ENCODE results near the gene FAM180B.
A peak's percentile ranks its signal among the peaks of the same experiment; 100 is the strongest.

The FAM180B gene

DNA sequence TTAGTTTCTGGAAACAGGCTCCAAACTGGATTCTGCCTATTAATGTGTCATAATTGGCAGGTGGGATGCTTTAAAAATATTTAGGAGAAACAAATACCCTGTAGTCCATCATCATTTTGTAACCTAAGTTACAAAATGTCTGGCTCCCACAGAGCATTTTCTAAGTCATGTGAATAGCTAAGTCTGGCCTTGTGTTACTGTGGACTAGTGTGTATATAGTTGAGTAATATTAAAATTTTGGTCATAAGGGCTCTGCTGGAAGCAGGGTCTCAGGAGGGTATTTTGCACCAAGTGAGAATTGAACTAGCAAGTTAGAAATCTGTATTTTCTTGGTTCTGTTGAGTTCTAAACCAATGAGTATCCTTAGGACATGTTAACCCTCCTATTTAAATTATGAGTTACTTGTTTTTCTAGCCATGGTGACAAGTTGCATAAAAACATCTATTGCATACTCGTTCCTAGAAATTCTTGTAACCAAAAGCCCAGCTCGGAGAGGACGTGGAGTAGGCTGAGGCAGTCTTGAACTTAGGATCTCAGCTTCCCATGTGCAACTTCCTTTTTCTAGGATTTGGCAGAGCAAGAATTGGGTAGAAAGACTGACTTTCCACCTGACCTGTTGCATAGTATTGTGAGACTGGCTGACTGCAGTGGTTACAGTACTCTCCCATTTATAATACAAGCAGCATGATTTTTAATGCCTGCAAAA is 15.7 kb upstream of the FAM180B start:
- DNase-seq: no peak

DNA sequence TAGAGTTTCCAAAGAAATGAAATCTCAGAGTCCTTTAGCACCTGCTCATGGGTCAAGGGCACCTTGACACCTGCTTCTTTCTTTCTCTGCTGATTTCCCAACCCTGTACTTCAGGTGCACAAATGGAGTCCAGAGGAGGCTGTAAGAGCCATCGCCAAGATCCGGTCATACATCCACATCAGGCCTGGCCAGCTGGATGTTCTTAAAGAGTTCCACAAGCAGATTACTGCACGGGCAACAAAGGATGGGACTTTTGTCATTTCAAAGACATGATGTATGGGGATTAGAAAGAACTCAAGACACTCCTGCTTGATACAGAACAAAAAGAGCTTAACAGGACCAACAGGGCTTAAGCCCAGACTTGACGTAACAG is 15.1 kb upstream of the FAM180B start:
- no peak for DNase-seq

DNA sequence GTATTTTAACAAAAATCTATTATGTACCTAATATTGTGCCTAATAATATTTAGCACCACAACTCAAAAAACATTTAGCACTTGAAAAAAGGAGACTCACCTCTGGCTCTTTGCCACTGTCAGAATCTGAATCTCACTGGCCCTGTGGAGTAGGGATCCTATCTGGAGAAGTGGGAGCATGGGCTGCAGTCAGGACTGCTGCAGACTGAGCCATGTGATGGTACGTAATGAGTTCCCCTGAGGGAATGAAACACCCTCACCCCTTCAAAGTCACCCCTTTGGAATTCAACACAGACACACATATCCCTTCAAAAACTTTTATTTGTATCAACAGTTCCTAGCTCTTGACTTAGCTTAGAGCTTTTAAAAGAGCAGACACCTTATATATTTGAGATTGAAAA is 14.6 kb upstream of the FAM180B start:
- no peak for DNase-seq

DNA sequence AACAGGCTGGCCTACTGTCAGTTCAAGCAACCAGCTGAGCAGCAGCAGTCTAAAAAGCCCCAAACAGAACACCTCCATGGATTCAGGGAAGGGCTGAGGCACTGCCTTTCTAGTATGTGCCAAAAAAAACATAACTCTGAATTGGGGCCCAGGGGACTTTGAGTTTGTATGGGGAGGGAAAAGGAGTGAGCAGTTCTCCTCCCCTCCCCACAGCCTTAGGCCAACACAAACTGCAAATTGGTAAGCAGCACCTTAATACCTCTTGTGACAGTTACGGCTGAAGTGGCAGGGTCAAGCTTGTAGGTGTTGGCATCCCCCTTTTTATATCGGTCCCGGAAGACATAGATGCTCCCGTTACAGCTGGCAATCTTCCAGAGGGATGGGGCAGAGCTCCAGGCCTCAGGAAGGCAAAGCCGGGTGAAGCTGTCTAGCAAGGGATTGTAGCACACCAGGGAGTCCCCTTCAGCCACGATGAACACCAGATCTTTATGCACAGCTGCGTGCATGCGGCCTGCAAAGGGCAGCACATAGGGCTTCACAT is 13.7 kb upstream of the FAM180B start:
- DNase-seq: no peak

DNA sequence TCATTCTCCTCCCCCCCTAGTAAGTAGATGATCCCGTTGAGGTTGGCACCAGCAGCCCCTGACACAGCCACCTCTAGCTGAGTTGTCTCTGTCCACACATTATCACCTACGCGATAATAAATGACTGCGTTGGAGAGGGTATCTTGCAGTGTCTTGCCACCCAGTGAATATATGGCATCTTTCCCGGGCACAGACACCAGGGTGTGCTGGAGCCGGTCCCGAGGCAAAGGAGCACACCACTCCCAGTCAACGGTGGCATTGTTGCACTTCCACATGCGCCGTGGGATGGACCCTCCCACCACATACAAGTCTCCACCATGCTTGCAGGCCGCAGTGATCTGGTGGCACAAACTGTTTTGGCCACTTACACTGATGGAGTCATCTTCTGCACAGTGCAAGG is 13.2 kb upstream of the FAM180B start:
- no peak for DNase-seq

DNA sequence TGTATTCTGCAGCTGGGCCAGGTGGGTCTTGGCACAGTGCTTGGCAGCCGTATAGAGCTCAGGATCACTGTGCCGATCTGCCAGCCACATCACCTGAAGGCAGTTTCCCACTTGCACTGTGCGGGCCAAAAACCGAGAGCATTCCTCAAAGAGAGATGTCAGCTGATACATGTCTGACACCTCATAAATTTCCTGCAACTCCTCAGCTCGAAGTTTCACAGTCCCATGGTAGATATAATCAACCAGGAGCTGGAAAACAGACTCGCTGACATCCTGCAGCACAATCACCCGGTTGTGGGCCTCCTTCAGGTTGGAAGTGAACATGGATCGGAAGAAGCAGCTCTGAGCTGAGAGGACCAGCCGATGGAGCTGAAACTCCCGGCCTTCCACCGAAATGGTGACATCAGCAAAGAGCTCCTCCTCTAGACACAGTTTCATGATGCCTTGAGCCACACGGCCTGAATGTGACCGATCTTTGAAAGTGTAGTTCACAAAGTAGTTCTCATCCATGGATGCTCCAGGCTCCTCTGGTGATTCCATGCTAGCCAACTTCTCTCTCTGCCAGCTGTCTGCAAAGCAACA is 8.9 kb upstream of the FAM180B start:
- DNase-seq: no peak

DNA sequence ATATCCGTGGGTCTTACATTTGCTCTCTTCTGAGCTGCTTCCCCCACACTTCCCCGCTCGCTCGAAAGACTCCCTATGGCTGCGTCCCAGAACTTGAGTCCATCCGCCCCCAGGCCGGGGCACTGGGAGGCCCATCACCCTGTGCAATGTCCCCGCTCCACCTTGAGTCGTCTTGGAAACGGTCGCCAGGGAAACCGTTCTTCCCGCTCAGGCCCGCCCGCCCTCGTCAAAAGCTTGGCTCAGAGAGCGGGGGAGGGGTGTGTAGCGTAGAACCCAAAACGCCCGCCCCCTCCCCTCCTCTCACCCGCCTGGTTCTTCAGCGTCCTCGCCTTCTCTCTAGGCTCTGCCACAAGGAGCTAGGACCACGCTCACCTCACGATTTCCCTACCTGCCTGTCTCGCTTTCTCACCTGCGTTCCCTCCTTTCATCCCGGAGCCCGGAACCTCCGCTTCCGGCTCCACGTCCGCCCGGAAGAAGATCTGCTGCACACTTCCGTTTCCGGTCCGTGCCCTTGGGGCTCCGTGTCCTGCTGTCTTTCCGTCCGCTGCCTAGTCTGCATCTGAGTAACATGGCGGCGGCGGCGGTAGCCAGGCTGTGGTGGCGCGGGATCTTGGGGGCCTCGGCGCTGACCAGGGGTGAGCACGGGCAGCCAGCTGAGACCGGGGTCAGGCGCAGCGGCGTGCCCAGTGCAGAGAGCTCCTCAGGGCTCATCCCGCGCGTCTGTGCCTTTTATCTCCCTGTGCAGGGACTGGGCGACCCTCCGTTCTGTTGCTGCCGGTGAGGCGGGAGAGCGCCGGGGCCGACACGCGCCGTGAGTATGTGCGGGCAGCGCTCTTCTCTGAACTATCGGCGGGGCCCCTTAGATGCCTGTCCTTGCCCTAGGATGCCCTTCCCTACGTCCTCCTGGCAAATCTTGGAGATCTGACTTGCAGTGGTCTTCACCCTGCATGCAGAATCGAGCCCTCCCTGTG is 7.7 kb upstream of the FAM180B start, which contains the start of the genes KBTBD4 and NDUFS3:
KBTBD4 (minus strand) TSS at position 447 of the 971 bp plus-strand sequence; CDS start at position 428, 19 bp downstream.
NDUFS3 (plus strand) TSS at position 551 of the 971 bp plus-strand sequence; CDS start at position 569, 18 bp downstream.
- DNase-seq: peak; percentile 94

DNA sequence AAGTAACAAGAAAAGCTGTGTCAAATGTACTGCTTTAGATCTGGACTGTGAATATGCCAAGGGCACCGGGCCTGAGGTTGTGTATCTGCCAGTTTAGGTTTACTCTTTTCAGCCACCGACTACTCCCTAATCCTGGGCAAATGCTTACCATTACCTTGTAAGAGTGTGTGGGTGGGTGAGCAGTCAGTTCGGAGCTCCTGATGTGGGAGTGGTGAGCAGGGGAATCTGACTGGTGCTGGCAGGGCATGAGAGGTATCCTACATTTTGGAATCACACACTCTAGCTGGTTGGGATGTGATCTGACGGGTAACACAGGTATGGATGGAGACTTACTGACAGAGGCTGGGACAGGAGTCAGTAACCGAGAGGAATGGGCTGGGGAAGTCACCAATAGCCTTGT is 2.6 kb upstream of the FAM180B start:
- no peak for DNase-seq

DNA sequence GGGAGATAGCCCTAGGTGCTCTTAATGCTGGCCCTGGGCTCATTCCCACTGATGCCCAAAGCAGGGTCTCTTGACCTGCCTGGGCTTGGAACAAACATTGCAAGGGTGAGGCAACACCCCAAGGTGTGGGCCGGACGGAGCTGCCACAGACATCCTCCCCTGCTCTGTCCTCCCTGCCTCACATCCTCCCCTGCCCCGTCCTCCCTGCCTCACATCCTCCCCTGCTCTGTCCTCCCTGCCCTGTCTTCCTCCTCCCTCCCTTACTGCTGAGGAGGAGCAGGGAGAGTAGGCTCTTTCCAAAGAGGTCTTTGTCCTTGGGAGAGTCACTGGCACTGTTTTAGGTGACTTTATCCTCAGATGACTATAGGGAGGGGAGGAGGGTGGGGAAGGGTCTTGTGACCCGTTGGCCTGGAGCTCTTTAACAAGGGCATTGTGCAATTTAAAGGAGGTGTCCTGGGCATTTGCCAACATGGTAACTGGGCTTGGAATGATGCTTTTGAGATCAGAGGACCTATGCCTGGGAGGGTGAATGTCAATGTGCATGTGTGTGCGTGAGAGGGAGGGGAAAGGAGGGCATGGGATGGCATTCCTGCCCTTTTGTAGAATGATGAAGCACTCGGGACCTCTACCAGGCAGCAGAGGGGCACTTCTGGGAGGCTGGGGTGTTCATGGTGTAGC is 700 bp downstream of the FAM180B start:
- no peak for DNase-seq

DNA sequence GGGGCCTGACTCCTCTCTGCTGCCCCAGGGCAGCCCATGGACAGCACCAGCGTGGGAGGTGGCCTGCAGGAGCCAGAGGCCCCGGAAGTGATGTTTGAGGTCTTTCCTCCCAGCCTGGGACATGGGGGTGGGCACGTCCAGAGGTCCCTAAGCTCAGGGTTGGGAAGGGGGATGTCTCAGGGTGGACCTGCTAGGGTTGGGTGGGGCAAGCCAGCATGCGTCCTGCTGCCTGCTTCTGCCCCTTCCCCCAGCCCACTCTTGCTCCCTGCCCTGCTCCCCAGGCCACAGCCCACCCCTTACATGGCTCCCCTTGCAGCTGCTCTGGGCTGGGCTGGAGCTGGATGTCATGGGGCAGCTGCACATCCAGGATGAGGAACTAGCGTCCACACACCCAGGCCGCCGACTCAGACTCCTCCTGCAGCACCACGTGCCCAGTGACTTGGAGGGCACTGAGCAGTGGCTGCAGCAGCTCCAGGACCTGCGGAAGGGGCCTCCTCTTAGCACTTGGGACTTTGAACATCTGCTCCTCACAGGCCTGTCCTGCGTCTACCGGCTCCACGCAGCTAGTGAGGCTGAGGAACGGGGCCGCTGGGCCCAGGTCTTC is 1.3 kb downstream of the FAM180B start:
- no peak for DNase-seq

DNA sequence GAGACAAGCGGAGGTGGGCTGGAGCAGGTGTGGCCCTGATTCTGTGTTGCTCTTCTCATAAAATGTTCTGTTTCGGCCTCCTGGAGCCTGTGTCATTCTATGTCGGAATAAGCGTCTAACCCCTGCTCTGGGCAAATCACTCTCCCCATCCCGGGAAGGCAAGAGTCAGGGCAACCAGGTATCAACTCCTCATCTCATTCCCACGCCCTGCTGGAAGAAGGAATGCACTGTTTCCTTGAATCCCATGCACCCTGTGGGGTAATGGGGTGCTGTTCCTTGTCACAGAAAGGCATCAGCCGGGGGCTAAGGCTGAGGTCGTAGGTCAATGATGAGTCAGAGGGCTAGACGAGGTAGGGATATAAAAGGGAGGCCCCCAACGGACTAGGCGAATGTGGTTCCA is 2.6 kb downstream of the FAM180B start:
- no peak for DNase-seq

DNA sequence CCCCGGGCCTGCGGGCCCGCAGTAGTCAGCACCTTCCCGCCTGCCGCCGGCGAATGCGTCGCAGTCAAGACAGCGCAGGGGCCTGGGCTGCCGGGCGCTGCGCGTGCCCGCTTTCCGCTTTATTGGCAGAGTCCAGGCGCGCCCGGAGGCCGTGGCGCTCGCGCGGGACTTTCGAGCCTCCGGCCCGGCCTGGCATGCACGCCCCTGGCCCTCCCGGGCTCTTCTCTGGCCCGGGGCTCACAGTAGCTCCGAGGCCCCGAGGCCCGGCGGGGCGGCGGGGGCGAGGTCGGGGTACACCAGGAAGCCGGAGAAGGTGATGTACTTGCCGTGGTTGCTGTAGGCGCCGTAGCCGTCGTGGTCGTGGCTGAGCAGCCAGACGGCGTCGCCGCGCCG is 3.1 kb downstream of the FAM180B start:
- no peak for DNase-seq

DNA sequence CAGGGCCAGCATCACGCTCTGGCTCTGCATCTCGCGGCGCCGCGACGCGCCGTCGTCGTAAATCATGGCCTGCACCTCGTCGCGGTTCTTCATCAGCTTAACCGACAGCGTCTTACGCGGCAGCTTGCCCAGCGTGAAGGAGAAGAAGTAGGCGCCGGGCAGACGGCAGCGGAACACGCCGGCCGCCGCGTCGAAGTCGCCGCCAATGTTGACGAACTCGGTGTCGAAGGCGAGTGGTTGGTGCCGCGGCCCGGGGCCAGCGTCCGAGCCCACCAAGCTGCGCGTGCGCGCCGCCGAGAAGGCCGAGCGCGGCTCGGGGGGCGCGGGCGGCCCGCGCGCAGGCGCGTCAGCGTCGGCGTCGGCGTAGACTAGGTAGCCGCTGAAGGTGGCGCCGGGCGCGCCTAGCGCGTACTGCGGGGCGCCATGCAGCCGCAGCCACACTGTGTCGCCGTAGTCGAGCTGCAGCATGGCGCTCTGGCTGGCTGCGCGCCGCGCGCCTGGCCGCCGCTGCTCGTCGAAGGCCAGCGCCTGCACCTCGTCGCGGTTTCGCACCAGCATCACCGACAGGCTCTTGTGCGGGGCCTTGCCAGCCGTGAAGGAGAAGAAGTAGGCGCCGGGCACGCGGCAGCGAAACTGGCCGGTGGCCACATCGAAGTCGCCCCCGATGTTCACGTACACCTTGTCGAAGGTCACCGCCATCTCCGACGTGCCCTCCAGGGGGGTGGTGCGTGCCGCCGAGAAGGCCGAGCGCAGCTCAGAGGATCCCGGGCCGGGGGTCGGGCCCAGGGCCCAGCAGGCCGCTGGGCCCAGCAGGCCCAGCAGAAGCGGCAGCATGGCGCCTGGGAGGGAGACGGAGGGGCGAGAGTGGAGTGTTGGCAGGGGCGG is 3.7 kb downstream of the FAM180B start:
- DNase-seq: no peak

DNA sequence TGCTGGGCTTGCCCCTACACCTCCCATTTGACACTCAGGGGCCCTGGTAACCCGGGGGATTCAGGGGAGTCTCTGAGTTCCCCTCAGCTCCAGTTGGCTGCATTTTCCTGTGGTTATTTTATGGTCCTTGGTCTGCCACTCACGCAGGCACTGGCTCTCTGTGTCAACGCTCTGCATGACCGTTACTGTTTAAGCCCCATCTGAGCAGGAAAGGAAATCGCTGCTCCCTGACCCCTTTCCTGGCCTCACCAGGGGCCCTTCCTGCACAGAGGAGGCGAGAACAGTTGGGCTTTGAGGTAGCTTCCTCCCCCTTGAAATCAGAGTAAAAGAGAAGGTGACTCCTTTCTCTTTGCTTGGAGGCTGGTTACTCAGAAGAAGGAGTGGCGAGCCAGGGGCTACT is 5.3 kb downstream of the FAM180B start:
- DNase-seq: no peak

DNA sequence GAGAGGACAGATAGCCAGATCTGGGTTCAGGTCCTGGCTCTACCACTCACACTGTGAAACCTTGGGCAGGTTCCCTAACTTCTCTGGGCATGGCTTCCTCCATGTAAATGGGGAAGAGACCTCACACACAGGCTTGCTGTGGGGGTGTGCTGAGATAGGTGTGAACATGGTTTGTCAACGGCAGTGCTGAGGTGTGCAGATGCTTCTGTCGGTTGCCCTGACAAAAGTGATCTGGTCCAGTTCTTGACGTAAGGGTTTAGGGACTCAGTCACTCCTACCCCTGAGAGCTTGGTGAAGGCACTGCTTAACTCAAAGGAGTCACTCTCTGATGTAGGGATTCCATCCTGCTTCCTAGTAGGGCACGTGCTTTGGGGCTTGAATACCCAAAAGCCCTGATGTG is 5.8 kb downstream of the FAM180B start:
- DNase-seq: no peak

DNA sequence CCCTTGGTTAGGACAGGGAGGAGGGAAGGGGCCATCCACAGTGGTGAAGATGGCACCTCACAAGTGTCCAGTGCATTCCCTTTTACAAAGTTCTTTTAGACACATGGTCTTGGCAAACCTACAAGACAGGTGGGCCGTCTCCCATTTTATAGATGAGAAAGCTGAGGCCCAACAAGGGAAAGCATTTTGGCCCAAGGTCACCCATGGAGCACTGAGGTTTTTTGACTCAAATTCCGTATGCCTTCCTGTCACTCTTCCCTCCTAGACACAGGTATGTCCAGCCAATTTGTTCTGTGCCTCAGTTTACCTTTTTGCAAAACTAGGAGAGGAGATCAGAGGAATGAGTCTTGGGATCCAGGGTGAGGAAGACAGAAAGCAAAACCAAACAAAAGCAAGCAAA is 6.5 kb downstream of the FAM180B start:
- DNase-seq: no peak

DNA sequence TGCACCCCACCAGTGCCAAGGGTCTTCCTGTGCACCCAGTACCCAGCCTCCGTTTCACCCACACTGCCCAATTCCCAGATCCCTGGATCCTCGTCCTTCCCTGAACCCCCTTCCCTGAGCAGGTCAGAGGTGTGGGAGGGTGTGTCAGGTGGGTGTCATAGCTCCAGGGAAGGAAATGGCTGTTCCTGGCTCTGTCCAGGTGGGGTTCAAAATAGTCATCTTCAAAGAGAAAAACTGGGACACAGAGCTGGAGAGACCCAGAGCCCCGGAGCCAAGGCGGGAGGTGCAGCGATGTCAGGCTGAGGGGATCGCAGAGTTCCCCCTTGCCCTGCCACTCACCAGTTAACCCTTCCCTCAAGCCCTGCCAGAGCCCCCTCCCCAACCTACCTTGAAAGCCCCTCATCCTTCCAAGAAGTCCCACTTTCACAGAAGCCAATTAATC is 7.0 kb downstream of the FAM180B start:
- no peak for DNase-seq

DNA sequence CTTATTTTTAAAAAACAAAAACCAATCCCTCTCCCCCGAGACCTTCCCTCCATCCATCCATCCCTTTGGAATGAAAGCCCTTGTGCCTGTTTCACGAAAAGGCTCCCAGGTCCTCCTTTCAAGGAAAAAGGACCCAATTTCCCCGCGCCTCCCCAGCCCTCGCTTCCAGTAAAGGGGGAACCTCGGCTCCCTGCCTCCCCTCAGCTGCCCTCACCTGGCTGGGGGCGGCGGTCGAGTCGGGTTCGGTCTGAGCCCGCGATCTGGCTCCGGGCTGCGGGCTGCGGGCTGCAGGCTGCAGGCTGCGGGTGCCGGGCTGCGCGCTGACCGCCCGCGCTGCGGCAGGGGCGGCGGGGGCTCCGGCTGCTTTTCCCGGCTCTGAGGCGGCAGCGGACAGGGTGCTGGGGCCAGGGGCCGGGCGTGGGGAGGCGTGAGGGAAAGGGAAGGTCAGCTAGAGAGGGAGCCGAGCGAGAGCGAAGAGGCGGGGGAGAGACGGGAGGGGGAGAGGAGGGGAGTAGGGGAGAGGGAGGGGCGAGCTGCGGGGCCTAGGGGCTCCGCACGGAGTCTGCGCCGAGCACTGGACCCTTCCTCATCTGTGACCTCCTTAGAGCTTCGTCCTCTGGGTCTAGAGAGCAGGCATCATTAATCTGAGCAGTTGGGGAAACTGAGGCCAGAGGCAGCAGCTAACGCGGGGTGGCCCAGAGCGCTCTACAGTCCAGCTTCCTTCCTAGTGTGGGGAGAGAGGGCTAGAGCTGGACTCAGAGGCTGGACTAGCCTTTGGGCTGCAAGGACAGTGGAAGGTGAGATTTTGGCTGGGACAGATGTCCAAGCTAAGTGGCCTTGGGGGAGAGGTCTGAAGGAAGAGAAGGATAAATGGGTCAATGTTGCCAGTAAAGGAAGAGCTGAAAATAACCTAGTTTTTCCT is 7.7 kb downstream of the FAM180B start, which contains the start of gene C1QTNF4:
C1QTNF4 (minus strand) TSS at position 478 of the 922 bp plus-strand sequence. CDS start 3,601 bp downstream, outside the sequence.
- peak; percentile 41 for DNase-seq

DNA sequence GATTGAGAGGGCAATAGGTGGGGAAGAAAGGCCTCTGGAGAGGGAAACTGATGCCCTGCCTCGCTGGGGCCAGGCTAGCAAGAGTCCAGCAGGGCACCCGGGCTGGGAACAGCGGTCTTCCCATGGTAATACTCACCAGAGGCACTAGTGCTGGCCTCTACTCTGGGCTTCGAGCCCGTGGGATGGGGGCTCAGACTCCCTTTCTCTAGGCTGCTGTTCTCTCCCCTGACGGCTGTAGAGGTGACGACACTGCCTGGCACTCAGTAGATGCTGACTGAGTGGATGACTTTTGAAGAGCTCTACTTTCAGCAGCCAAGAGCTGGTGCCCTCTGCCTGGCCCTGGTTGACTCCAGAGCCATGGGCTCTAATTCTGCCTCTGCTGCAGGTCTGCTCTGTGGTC is 8.6 kb downstream of the FAM180B start:
- DNase-seq: no peak

DNA sequence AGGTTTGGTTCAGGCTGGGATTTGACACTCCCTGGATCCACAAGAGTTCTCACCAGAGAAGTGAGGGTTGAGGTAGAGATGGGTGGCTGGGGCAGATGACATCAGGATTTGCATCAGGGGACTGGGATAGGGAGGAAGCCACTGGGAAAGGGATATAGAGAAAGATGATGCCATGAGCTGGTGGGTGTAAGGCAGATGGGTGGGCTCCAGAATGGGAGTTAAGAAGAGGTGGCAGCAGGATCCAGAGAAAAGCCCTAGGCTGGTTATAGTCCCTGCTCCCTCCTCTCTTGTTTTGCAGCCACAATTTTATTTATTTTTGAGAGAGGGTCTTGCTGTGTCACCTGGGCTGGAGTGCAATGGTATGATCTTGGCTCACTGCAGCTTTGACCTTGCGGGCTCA is 9.5 kb downstream of the FAM180B start:
- DNase-seq: no peak
